HL-60 (cell line): Measurements from ENCODE around the gene SCYGR3.

Source experiments
- CTCF ChIP-seq: IDR thresholded peaks from one replicate; pipeline ENCODE4 v1.5.1; 2011; ENCODE audit warnings: low read length, control low read depth, inconsistent platforms; ENCODE audit not compliant: insufficient read depth
- SPI1 ChIP-seq: IDR thresholded peaks from 2 replicates; pipeline ENCODE4 v1.6.1; 2012; ENCODE audit warnings: low read depth, mild to moderate bottlenecking, borderline replicate concordance

DNA sequence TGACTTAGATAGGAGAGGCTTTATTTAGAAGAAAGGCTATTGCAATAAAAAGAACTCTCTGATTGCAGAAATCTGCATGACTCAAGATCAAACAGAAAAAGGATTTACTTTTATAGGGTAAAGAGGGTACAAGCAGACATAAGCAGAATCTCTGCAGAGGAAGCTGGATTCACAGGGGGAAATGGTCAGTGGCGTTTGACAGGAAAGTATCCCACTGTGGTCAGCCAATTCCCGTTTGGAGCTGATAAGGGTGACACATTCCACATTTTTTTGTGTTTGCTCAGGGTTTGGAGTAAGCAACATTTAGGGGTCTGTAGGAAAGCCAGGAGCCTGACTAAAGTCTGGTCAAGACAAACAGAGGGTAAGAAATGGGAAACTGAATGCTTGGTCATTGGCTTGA is 28.0 kb upstream of the SCYGR3 start:
- TF ChIP-seq CTCF (no peak), SPI1 (no peak)
